ENCODE results near the gene SARS1.

The SARS1 gene

GRCh38 chr1:109250454-109251276 is 36.9 kb downstream of the SARS1 start:
- no peak for DNase-seq (ENCODE audit: low spot score)

DNA sequence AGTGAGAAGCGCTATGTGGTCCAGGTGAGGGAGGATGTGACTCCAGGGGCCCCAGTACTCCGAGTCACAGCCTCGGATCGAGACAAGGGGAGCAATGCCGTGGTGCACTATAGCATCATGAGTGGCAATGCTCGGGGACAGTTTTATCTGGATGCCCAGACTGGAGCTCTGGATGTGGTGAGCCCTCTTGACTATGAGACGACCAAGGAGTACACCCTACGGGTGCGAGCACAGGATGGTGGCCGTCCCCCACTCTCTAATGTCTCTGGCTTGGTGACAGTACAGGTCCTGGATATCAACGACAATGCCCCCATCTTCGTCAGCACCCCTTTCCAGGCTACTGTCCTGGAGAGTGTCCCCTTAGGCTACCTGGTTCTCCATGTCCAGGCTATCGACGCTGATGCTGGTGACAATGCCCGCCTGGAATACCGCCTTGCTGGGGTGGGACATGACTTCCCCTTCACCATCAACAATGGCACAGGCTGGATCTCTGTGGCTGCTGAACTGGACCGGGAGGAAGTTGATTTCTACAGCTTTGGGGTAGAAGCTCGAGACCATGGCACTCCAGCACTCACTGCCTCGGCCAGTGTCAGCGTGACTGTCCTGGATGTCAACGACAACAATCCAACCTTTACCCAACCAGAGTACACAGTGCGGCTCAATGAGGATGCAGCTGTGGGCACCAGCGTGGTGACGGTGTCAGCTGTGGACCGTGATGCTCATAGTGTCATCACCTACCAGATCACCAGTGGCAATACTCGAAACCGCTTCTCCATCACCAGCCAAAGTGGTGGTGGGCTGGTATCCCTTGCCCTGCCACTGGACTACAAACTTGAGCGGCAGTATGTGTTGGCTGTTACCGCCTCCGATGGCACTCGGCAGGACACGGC is 37.8 kb downstream of the SARS1 start:
- DNase-seq (ENCODE audit: low spot score), result no peak

- no peak for DNase-seq (ENCODE audit: low spot score)
These were observed 38.6 kb downstream of the SARS1 start for GRCh38 chr1:109252167-109252892.

DNA sequence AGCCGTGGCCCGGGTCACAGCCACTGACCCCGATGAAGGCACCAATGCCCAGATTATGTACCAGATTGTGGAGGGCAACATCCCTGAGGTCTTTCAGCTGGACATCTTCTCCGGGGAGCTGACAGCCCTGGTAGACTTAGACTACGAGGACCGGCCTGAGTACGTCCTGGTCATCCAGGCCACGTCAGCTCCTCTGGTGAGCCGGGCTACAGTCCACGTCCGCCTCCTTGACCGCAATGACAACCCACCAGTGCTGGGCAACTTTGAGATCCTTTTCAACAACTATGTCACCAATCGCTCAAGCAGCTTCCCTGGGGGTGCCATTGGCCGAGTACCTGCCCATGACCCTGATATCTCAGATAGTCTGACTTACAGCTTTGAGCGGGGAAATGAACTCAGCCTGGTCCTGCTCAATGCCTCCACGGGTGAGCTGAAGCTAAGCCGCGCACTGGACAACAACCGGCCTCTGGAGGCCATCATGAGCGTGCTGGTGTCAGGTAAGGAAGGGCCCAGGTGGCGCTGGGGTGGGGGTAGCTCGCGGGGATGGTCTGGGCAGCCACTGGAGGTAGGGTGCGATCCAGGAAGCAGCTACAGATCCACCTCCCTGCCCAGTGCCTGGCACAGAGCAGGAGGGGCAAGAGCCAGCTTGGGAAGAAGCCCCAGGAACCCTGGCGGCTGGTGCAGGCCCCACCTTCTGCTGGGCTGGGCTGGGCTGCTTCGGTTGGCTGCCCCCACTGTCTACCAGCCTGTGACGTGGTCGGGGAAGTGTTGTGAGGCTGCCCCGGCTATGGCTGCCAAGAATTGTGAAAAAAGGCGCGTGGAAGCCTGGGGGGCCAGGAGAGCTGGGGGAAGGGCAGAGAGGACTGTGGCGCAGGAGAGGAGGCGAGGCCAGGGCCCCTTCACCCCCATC is 39.4 kb downstream of the SARS1 start:
- DNase-seq (ENCODE audit: low spot score), result no peak

GRCh38 chr1:109253803-109254620 is 40.3 kb downstream of the SARS1 start:
- DNase-seq (ENCODE audit: low spot score), result peak; percentile 71

- DNase-seq (ENCODE audit: low spot score), result no peak
These were observed 40.9 kb downstream of the SARS1 start for GRCh38 chr1:109254621-109255096.

- DNase-seq (ENCODE audit: low spot score), result peak; percentile 46
These were observed 41.5 kb downstream of the SARS1 start for GRCh38 chr1:109255097-109255651.

GRCh38 chr1:109255678-109256077 is 42.0 kb downstream of the SARS1 start:
- DNase-seq (ENCODE audit: low spot score), result no peak

GRCh38 chr1:109256085-109256484 is 42.4 kb downstream of the SARS1 start:
- no peak for DNase-seq (ENCODE audit: low spot score)

- no peak for DNase-seq (ENCODE audit: low spot score)
These were observed 43.4 kb downstream of the SARS1 start for GRCh38 chr1:109256971-109257681.

GRCh38 chr1:109257682-109258421 is 44.1 kb downstream of the SARS1 start:
- DNase-seq (ENCODE audit: low spot score), result no peak

GRCh38 chr1:109258481-109259466 is 45.1 kb downstream of the SARS1 start:
- no peak for DNase-seq (ENCODE audit: low spot score)

- no peak for DNase-seq (ENCODE audit: low spot score)
These were observed 46.2 kb downstream of the SARS1 start for GRCh38 chr1:109259674-109260557.

DNA sequence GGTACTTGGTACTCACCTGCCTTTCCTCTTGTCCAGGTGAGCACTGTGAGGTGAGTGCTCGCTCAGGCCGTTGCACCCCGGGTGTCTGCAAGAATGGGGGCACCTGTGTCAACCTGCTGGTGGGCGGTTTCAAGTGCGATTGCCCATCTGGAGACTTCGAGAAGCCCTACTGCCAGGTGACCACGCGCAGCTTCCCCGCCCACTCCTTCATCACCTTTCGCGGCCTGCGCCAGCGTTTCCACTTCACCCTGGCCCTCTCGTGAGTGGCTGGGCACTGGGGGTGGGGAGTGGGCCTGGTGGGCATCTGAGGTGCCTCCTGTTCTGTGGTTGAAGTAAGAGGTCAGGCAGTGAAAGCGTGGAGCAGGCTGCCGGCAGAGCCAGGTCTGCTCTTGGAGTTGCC is 47.3 kb downstream of the SARS1 start:
- no peak for DNase-seq (ENCODE audit: low spot score)

GRCh38 chr1:109261578-109261977 is 47.9 kb downstream of the SARS1 start:
- no peak for DNase-seq (ENCODE audit: low spot score)
